NAMALWA (cell line): ENCODE measurements around the gene CMSS1.

Source experiments
- DNase-seq: peaks from one replicate; pipeline ENCODE4 v3.0.0-alpha.2; 2015; ENCODE audit warnings: low spot score

The CMSS1 gene

GRCh38 chr3:99934975-99935797, 117.5 kb downstream of the CMSS1 start:
- no peak for DNase-seq

- peak; percentile 27 for DNase-seq
Measured at GRCh38 chr3:99938270-99938911, 120.7 kb downstream of the CMSS1 start.

GRCh38 chr3:99939876-99940275, 122.2 kb downstream of the CMSS1 start:
- no peak for DNase-seq

- no peak for DNase-seq
Measured at GRCh38 chr3:99940350-99940749, 122.7 kb downstream of the CMSS1 start.

GRCh38 chr3:99941211-99941610, 123.5 kb downstream of the CMSS1 start:
- no peak for DNase-seq

GRCh38 chr3:99943931-99944761, 126.5 kb downstream of the CMSS1 start:
- no peak for DNase-seq

- DNase-seq, result no peak
Measured at GRCh38 chr3:99945328-99945995, 127.8 kb downstream of the CMSS1 start.

GRCh38 chr3:99947356-99947755, 129.7 kb downstream of the CMSS1 start:
- no peak for DNase-seq

- no peak for DNase-seq
Measured at GRCh38 chr3:99948467-99949089, 130.9 kb downstream of the CMSS1 start.

GRCh38 chr3:99949956-99950670, 132.5 kb downstream of the CMSS1 start:
- no peak for DNase-seq

GRCh38 chr3:99950921-99951320, 133.3 kb downstream of the CMSS1 start:
- no peak for DNase-seq

GRCh38 chr3:99951701-99952100, 134.0 kb downstream of the CMSS1 start:
- DNase-seq, result no peak

GRCh38 chr3:99952306-99952705, 134.6 kb downstream of the CMSS1 start:
- no peak for DNase-seq

GRCh38 chr3:99953596-99953995, 135.9 kb downstream of the CMSS1 start:
- DNase-seq, result no peak

GRCh38 chr3:99954914-99955644, 137.4 kb downstream of the CMSS1 start:
- DNase-seq, result no peak

GRCh38 chr3:99955773-99956562, 138.3 kb downstream of the CMSS1 start:
- DNase-seq, result no peak

GRCh38 chr3:99957151-99957796, 139.6 kb downstream of the CMSS1 start:
- DNase-seq, result no peak

- no peak for DNase-seq
Measured at GRCh38 chr3:99958222-99958912, 140.7 kb downstream of the CMSS1 start.
